HepG2 (cell line): ENCODE data around the gene NUDCD2. TPM values are rescaled to one million over a fixed set of nuclear protein-coding genes. Genes with fewer than 3 reads are reported as not detected.
A peak's percentile ranks its signal among the peaks of the same experiment; 100 is the strongest.

Experiments
- BRCA1 ChIP-seq: sonication (generic); formaldehyde crosslinking; IDR thresholded peaks from 2 replicates; pipeline ENCODE4 v1.4.0; 2020; ENCODE audit warnings: missing genetic modification reagents
- CCDC6 ChIP-seq: sonication (generic); formaldehyde crosslinking; IDR thresholded peaks from 2 replicates; pipeline ENCODE4 v1.8.1; 2022; ENCODE audit warnings: mild to moderate bottlenecking, missing genetic modification reagents, moderate library complexity
- GABPB1 ChIP-seq: IDR thresholded peaks from 2 replicates; pipeline ENCODE4 v1.6.1; 2016; ENCODE audit warnings: mild to moderate bottlenecking, missing genetic modification reagents, moderate library complexity, missing compliant biosample characterization
- HNF4A ChIP-seq: sonication (generic); formaldehyde crosslinking; IDR thresholded peaks from 2 replicates; pipeline ENCODE4 v1.4.0; 2020; ENCODE audit warnings: missing genetic modification reagents
- POLR2A ChIP-seq, 2 experiments: IDR thresholded peaks; 2 replicates each; pipeline ENCODE4 v1.6.1; 2011; ENCODE audit warnings: low read depth in 2 of 2, low read length in 2 of 2, mild to moderate bottlenecking in 1 of 2, moderate library complexity in 1 of 2; ENCODE audit not compliant: insufficient read depth in 1 of 2
- PRMT3 ChIP-seq: sonication (generic); formaldehyde crosslinking; IDR thresholded peaks from 2 replicates; pipeline ENCODE4 v1.8.1; 2022; ENCODE audit warnings: low read depth, mild to moderate bottlenecking, moderate library complexity, missing genetic modification reagents, borderline replicate concordance
- SMYD3 ChIP-seq: sonication (generic); formaldehyde crosslinking; IDR thresholded peaks from 2 replicates; pipeline ENCODE4 v1.8.1; 2023; ENCODE audit warnings: mild to moderate bottlenecking, missing genetic modification reagents
- ZNF136 ChIP-seq: sonication (generic); formaldehyde crosslinking; IDR thresholded peaks from 2 replicates; pipeline ENCODE4 v1.8.1; 2022; ENCODE audit warnings: low read depth, mild to moderate bottlenecking, moderate library complexity, missing genetic modification reagents
- ZNF24 ChIP-seq: fragments of 450-650 bp; IDR thresholded peaks from 2 replicates; pipeline ENCODE4 v1.6.1; 2017; ENCODE audit warnings: antibody characterized with exemption, mild to moderate bottlenecking
- ZNF496 ChIP-seq: sonication (generic); formaldehyde crosslinking; IDR thresholded peaks from 2 replicates; pipeline ENCODE4 v1.8.1; 2023; ENCODE audit warnings: mild to moderate bottlenecking, moderate library complexity, missing genetic modification reagents; ENCODE audit not compliant: insufficient replicate concordance
- ZNF790 ChIP-seq: sonication (generic); formaldehyde crosslinking; IDR thresholded peaks from 2 replicates; pipeline ENCODE4 v1.8.0; 2022; ENCODE audit warnings: missing genetic modification reagents, mild to moderate bottlenecking, borderline replicate concordance
- polyA plus RNA-seq, 8 experiments: library from polyadenylated mRNA; depleted of rRNA in 3 of 8; stranded (reverse) in 7 of 8; unstranded in 1 of 8; fragments of >200 nt; fragmentation: Illumina TruSeq in 4 of 8; extraction: Trizol in 4 of 8; gene quantifications; 2 replicates each; pipeline versions ENCODE4 v1.2.1 to v1.2.3, GENCODE V29; 2011 to 2016; ENCODE audit warnings: low read depth in 4 of 8, missing spikeins in 1 of 8, mixed read lengths in 1 of 8; ENCODE audit not compliant: insufficient read depth in 1 of 8
- total RNA-seq, 5 experiments: library from RNA; depleted of rRNA; stranded (reverse); fragments of >200 nt; fragmentation: Illumina TruSeq; extraction: Trizol; gene quantifications; 2 replicates each; pipeline ENCODE4 v1.2.3, GENCODE V29; 2016; ENCODE audit warnings: low read depth in 1 of 5
- TF ChIP-seq, protein P1 (sequence below): IDR thresholded peaks from 2 replicates; pipeline ENCODE4 v1.6.1; 2016; ENCODE audit warnings: low read depth, missing genetic modification reagents, missing compliant biosample characterization
- TF ChIP-seq, protein P2 (sequence below): sonication (generic); formaldehyde crosslinking; IDR thresholded peaks from 2 replicates; pipeline ENCODE4 v1.8.1; 2023; ENCODE audit warnings: mild to moderate bottlenecking, inconsistent platforms, moderate library complexity, missing genetic modification reagents, borderline replicate concordance
- TF ChIP-seq, protein P3 (sequence below): IDR thresholded peaks from 2 replicates; pipeline ENCODE4 v1.6.1; 2016; ENCODE audit warnings: missing biosample characterization, missing genetic modification reagents, low read depth
- TF ChIP-seq, protein P4 (sequence below): sonication (generic); formaldehyde crosslinking; IDR thresholded peaks from 2 replicates; pipeline ENCODE4 v1.4.0; 2020; ENCODE audit warnings: missing genetic modification reagents, mild to moderate bottlenecking, borderline replicate concordance

The NUDCD2 gene
- total and polyA plus RNA-seq, 2 of the 13 experiments (the other 11 are each of a cell fraction or from before 2014, with no cell fraction given) = 14.8 to 39.2 TPM

DNA sequence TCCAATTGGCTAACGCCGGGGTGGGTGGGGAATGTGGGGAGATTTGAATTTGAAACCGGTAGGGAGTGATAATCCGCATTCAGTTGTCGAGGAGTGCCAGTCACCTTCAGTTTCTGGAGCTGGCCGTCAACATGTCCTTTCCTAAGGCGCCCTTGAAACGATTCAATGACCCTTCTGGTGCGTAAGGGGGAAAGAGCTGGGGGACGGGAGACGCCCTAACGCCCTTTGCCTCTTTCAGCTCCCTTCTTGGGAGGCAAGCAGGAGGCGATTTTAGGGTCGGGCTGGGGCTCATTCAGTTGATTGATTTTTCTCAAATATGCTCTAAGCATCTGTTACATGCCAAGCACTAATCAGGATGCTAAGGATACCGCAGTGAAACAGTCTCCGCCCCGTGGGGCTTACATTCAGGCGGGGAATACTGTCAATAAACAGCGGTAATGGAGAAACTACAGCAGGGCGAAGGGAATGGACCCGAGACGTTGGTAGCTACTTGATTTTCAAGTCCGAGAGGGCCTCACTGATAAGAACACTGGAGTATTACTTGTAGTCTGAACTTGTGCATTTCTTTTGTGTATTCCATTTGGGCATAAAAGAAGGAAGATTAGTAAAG is 765 bp upstream of the NUDCD2 start, which contains the start of gene HMMR (continued):
- TF ChIP-seq, protein P1, sequence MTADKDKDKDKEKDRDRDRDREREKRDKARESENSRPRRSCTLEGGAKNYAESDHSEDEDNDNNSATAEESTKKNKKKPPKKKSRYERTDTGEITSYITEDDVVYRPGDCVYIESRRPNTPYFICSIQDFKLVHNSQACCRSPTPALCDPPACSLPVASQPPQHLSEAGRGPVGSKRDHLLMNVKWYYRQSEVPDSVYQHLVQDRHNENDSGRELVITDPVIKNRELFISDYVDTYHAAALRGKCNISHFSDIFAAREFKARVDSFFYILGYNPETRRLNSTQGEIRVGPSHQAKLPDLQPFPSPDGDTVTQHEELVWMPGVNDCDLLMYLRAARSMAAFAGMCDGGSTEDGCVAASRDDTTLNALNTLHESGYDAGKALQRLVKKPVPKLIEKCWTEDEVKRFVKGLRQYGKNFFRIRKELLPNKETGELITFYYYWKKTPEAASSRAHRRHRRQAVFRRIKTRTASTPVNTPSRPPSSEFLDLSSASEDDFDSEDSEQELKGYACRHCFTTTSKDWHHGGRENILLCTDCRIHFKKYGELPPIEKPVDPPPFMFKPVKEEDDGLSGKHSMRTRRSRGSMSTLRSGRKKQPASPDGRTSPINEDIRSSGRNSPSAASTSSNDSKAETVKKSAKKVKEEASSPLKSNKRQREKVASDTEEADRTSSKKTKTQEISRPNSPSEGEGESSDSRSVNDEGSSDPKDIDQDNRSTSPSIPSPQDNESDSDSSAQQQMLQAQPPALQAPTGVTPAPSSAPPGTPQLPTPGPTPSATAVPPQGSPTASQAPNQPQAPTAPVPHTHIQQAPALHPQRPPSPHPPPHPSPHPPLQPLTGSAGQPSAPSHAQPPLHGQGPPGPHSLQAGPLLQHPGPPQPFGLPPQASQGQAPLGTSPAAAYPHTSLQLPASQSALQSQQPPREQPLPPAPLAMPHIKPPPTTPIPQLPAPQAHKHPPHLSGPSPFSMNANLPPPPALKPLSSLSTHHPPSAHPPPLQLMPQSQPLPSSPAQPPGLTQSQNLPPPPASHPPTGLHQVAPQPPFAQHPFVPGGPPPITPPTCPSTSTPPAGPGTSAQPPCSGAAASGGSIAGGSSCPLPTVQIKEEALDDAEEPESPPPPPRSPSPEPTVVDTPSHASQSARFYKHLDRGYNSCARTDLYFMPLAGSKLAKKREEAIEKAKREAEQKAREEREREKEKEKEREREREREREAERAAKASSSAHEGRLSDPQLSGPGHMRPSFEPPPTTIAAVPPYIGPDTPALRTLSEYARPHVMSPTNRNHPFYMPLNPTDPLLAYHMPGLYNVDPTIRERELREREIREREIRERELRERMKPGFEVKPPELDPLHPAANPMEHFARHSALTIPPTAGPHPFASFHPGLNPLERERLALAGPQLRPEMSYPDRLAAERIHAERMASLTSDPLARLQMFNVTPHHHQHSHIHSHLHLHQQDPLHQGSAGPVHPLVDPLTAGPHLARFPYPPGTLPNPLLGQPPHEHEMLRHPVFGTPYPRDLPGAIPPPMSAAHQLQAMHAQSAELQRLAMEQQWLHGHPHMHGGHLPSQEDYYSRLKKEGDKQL (CRISPR knock-in tag) = no peak
- no peak for TF ChIP-seq BRCA1 (CRISPR knock-in tag)
- TF ChIP-seq ZNF24 = no peak
- TF ChIP-seq, protein P2, sequence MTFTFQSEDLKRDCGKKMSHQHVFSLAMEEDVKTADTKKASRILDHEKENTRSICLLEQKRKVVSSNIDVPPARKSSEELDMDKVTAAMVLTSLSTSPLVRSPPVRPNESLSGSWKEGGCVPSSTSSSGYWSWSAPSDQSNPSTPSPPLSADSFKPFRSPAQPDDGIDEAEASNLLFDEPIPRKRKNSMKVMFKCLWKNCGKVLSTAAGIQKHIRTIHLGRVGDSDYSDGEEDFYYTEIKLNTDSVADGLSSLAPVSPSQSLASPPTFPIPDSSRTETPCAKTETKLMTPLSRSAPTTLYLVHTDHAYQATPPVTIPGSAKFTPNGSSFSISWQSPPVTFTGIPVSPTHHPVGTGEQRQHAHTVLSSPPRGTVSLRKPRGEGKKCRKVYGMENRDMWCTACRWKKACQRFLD = no peak
- TF ChIP-seq GABPB1 (CRISPR knock-in tag) = no peak
- TF ChIP-seq HNF4A (CRISPR knock-in tag) = no peak
- no peak for TF ChIP-seq ZNF496 (CRISPR knock-in tag)
- TF ChIP-seq, protein P3, sequence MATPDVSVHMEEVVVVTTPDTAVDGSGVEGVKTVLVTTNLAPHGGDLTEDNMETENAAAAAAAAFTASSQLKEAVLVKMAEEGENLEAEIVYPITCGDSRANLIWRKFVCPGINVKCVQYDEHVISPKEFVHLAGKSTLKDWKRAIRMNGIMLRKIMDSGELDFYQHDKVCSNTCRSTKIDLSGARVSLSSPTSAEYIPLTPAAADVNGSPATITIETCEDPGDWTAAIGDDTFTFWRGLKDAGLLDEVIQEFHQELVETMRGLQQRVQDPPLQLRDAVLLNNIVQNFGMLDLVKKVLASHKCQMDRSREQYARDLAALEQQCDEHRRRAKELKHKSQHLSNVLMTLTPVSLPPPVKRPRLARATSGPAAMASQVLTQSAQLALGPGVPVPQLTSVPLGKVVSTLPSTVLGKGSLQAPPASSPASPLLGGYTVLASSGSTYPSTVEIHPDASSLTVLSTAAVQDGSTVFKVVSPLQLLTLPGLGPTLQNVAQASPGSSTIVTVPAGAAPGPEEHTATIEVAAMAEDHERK (CRISPR knock-in tag) = no peak
- peak; percentile 68; the same call in 1 of the 2 replicates for TF ChIP-seq CCDC6 (CRISPR knock-in tag)
- TF ChIP-seq, protein P4, sequence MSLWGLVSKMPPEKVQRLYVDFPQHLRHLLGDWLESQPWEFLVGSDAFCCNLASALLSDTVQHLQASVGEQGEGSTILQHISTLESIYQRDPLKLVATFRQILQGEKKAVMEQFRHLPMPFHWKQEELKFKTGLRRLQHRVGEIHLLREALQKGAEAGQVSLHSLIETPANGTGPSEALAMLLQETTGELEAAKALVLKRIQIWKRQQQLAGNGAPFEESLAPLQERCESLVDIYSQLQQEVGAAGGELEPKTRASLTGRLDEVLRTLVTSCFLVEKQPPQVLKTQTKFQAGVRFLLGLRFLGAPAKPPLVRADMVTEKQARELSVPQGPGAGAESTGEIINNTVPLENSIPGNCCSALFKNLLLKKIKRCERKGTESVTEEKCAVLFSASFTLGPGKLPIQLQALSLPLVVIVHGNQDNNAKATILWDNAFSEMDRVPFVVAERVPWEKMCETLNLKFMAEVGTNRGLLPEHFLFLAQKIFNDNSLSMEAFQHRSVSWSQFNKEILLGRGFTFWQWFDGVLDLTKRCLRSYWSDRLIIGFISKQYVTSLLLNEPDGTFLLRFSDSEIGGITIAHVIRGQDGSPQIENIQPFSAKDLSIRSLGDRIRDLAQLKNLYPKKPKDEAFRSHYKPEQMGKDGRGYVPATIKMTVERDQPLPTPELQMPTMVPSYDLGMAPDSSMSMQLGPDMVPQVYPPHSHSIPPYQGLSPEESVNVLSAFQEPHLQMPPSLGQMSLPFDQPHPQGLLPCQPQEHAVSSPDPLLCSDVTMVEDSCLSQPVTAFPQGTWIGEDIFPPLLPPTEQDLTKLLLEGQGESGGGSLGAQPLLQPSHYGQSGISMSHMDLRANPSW = no peak
- peak; percentile 68 to 85 for TF ChIP-seq POLR2A (IDR thresholded peaks at IDR 0.05; ENCODE audit: insufficient read depth in 1 of 2, low read depth in 2 of 2, low read length in 2 of 2)
- no peak for TF ChIP-seq ZNF790 (CRISPR knock-in tag)
- TF ChIP-seq ZNF136 (CRISPR knock-in tag) = no peak
- TF ChIP-seq SMYD3 = 0 out of 2 replicates have a peak, but pooled peaks have one; percentile 7
- TF ChIP-seq PRMT3 (CRISPR knock-in tag) = 0 out of 2 replicates have a peak, but pooled peaks have one; percentile 78
